Astrocyte of the cerebellum (primary cell): ENCODE data around the gene DNAI2.

Experiments used
- DNase-seq: peaks from one replicate; pipeline ENCODE4 v3.0.0-alpha.2; 2011; ENCODE audit warnings: low read depth
- H3K4me3 ChIP-seq: 2 replicates; pipeline ENCODE4 v1.5.1; 2011; ENCODE audit warnings: mild to moderate bottlenecking, low read depth, low read length, moderate library complexity
- CTCF ChIP-seq: IDR thresholded peaks from 2 replicates; pipeline ENCODE4 v1.5.1; 2012; ENCODE audit warnings: low read length, low read depth, moderate library complexity, mild to moderate bottlenecking; ENCODE audit errors: missing control alignments
- in situ Hi-C: cut with HindIII; loops from 2 replicates; pipeline ENCODE4 v1.10.0; 2017; ENCODE audit warnings: low sequenced_read_pairs

Gene DNAI2

GRCh38 chr17:74309902-74310301 lies 35.9 kb downstream of the DNAI2 start:
- in situ Hi-C loops: no loop called here
- no peak for TF ChIP-seq CTCF
- no peak overlapping the region for H3K4me3 ChIP-seq
- DNase-seq: no peak

- H3K4me3 ChIP-seq: no peak overlapping the region
- no peak for DNase-seq
- in situ Hi-C loops: no loop called here
- no peak for TF ChIP-seq CTCF
Observed at GRCh38 chr17:74314877-74315276, 40.8 kb downstream of the DNAI2 start.

GRCh38 chr17:74316220-74316619 lies 42.2 kb downstream of the DNAI2 start:
- no peak overlapping the region for H3K4me3 ChIP-seq
- no peak for DNase-seq
- in situ Hi-C loops: no loop called here
- TF ChIP-seq CTCF: no peak

- DNase-seq: no peak
- no peak overlapping the region for H3K4me3 ChIP-seq
- in situ Hi-C loops: no loop called here
- no peak for TF ChIP-seq CTCF
Observed at GRCh38 chr17:74317071-74317470, 43.0 kb downstream of the DNAI2 start.

- DNase-seq: no peak
- H3K4me3 ChIP-seq: no peak overlapping the region
- in situ Hi-C loops: no loop called here
- no peak for TF ChIP-seq CTCF
Observed at GRCh38 chr17:74318391-74318790, 44.4 kb downstream of the DNAI2 start.

- in situ Hi-C loops: no loop called here
- no peak for DNase-seq
- H3K4me3 ChIP-seq: no peak overlapping the region
- no peak for TF ChIP-seq CTCF
Observed at GRCh38 chr17:74324521-74324920, 50.5 kb downstream of the DNAI2 start.

GRCh38 chr17:74325376-74325742 lies 51.3 kb downstream of the DNAI2 start:
- TF ChIP-seq CTCF: no peak
- in situ Hi-C loops: no loop called here
- no peak for DNase-seq
- no peak overlapping the region for H3K4me3 ChIP-seq
